ENCODE data around the gene FCRL2. TPM values are rescaled to one million over a fixed set of nuclear protein-coding genes. Genes with fewer than 3 reads are reported as not detected.

Gene FCRL2
- total RNA-seq, 2 donors from 2014 or later, result not detected

- DNase-seq (ENCODE audit: low spot score), result no peak
- no peaks in the 10 kb centered on the region for H3K27me3 ChIP-seq (replicated peaks; ENCODE audit: insufficient read depth)
- 68% methylated on average over 4 of the region's 4 CpGs for WGBS
- H3K36me3 ChIP-seq, result no peaks in the 10 kb centered on the region
- intact Hi-C loops (cut with DNase I), result no loop called here
- H3K4me3 ChIP-seq, result no peak overlapping the region
- no peak for TF ChIP-seq CTCF (IDR thresholded peaks at IDR 0.05)
- no peak for TF ChIP-seq POLR2A (IDR thresholded peaks at IDR 0.05)
- TF ChIP-seq POLR2AphosphoS5 (IDR thresholded peaks at IDR 0.05), result no peak
- no peaks in the 10 kb centered on the region for H3K9me3 ChIP-seq
- no peak overlapping the region for H3K27ac ChIP-seq
- no peaks in the 10 kb centered on the region for H3K4me1 ChIP-seq (replicated peaks)
Observed at GRCh38 chr1:157696966-157697628, 79.8 kb downstream of the FCRL2 start.

Other genes starting within 250 kb of the FCRL2 start
- gene FCRL5, start 224.6 kb downstream of the FCRL2 start, total RNA-seq, result 1 to 10 TPM in 1 of 2 donors, not detected in 1; 1.3 TPM
- gene FCRL4, start 179.0 kb downstream of the FCRL2 start, total RNA-seq, result under 1 TPM in 1 of 2 donors, not detected in 1; 0.28 TPM
- under 1 TPM in 1 of 2 donors, not detected in 1; 0.17 TPM for gene FCRL3, start 76.4 kb downstream of the FCRL2 start, total RNA-seq
- gene FCRL1, start 43.0 kb upstream of the FCRL2 start, total RNA-seq, result under 1 TPM in 1 of 2 donors, not detected in 1; 0.09 TPM
- not detected for gene CD5L, start 64.7 kb upstream of the FCRL2 start, total RNA-seq
- gene KIRREL1, start 216.5 kb upstream of the FCRL2 start, total RNA-seq, result 10 to 100 TPM; 18.6 to 50.2 TPM